Stimulated activated CD4-positive, alpha-beta T cell treated with anti-CD3 and anti-CD28 coated beads, Interleukin-1b, Interleukin-23, amount 100 ng/mL, for 48 hours (primary cell): ENCODE results near the gene TOMM70.
"Not testable (repeated sequence)": the region's sequence is repeated elsewhere in the genome, so short reads cannot be mapped to it uniquely, and the experiment has no call there.

Source experiments
- DNase-seq: peaks from one replicate; pipeline ENCODE4 v3.0.0-alpha.2; 2020

TOMM70 gene

GRCh38 chr3:100361897-100362296 is 39.0 kb downstream of the TOMM70 start:
- no peak for DNase-seq

- no peak for DNase-seq
Observed at GRCh38 chr3:100360757-100361496, 40.0 kb downstream of the TOMM70 start.

GRCh38 chr3:100359035-100359434 is 41.9 kb downstream of the TOMM70 start:
- DNase-seq = no peak

GRCh38 chr3:100358413-100358812 is 42.5 kb downstream of the TOMM70 start:
- no peak for DNase-seq

GRCh38 chr3:100354850-100355249 is 46.0 kb downstream of the TOMM70 start:
- DNase-seq = no peak

GRCh38 chr3:100352296-100353231 is 48.3 kb downstream of the TOMM70 start:
- no peak for DNase-seq

- DNase-seq = not testable (repeated sequence)
Observed at GRCh38 chr3:100351770-100352169, 49.1 kb downstream of the TOMM70 start.

- no peak for DNase-seq
Observed at GRCh38 chr3:100348727-100349126, 52.2 kb downstream of the TOMM70 start.

- DNase-seq = no peak
Observed at GRCh38 chr3:100340527-100340926, 60.4 kb downstream of the TOMM70 start.

- no peak for DNase-seq
Observed at GRCh38 chr3:100339786-100340185, 61.1 kb downstream of the TOMM70 start.

- DNase-seq = no peak
Observed at GRCh38 chr3:100338911-100339310, 62.0 kb downstream of the TOMM70 start.

- DNase-seq = not testable (repeated sequence)
Observed at GRCh38 chr3:100336229-100336628, 64.7 kb downstream of the TOMM70 start.

GRCh38 chr3:100335434-100335833 is 65.5 kb downstream of the TOMM70 start:
- DNase-seq = peak; percentile 23

GRCh38 chr3:100334488-100335351 is 66.2 kb downstream of the TOMM70 start, which contains the start of gene NIT2:
Gene NIT2 (plus strand): TSS chr3:100334757. CDS start chr3:100334792, 35 bp downstream.
- DNase-seq = peak; percentile 80

- DNase-seq = peak; percentile 5
Observed at GRCh38 chr3:100333970-100334487, 66.9 kb downstream of the TOMM70 start.

GRCh38 chr3:100333051-100333450 is 67.8 kb downstream of the TOMM70 start:
- no peak for DNase-seq

- no peak for DNase-seq
Observed at GRCh38 chr3:100331660-100332059, 69.2 kb downstream of the TOMM70 start.

- DNase-seq = no peak
Observed at GRCh38 chr3:100330651-100331050, 70.2 kb downstream of the TOMM70 start.

- no peak for DNase-seq
Observed at GRCh38 chr3:100329800-100330489, 70.9 kb downstream of the TOMM70 start.

GRCh38 chr3:100327377-100327776 is 73.5 kb downstream of the TOMM70 start:
- not testable (repeated sequence) for DNase-seq

- DNase-seq = no peak
Observed at GRCh38 chr3:100325827-100326226, 75.1 kb downstream of the TOMM70 start.

GRCh38 chr3:100324044-100324443 is 76.8 kb downstream of the TOMM70 start:
- no peak for DNase-seq
